ENCODE data around the gene AIG1. TPM values are rescaled to one million over a fixed set of nuclear protein-coding genes. Genes with fewer than 3 reads are reported as not detected.

The AIG1 gene
- total RNA-seq, 2 experiments from 2014 or later, result 0.40 to 0.85 TPM

DNA sequence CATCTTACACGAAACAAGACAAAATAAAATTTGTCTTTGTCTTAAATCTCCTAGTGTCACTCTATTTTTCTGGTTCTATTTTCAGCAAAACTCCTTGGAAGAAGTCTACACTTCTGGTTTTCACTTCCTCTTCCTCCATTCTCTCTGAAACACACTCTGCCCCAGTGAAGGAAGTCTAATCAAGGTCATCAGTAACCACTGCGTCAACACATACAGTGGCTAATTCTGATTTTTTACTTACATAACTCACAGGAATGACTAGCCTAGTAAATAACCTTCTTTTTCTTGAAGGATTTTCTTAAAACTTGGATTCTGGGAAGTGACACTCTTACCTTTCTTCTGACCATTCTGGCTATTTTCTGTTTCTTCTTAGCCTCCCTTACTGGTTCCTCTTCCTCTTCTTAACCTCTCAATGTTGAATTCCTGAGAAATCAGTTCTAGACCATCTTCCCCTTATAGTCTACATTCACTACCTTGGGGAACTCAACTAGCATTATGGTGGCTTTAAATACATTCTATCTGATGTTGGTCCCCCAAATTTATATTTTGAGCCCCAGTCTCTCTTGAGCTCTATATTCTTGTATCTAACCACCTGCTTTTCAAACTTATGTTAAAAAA, 37.5 kb downstream of the AIG1 start:
- Histone ChIP-seq H4K20me1 (ENCODE audit: insufficient read depth, low read length) (no peaks in the 10 kb centered on the region), H3K36me3 (ENCODE audit: insufficient read depth, low read length) (no peaks in the 10 kb centered on the region), H3K79me2 (ENCODE audit: insufficient read depth, low read depth, low read length) (no peaks in the 10 kb centered on the region), H3K4me2 (ENCODE audit: low read length) (no peak overlapping the region), H2AFZ (ENCODE audit: low read length) (no peak overlapping the region), H3K9me2 (ENCODE audit: insufficient read depth, low read length) (no peaks in the 10 kb centered on the region), H3K27ac (ENCODE audit: low read depth, low read length, poor library complexity, severe bottlenecking) (no peak overlapping the region), H3K9me3 (ENCODE audit: low read length) (no peaks in the 10 kb centered on the region), H3K4me3 (ENCODE audit: low read depth, low read length, poor library complexity, severe bottlenecking) (no peak overlapping the region), H3K4me1 (ENCODE audit: insufficient read depth, low read length, poor library complexity, severe bottlenecking) (peaks cover 6% of the 10 kb centered on the region)
- ChIA-PET POLR2A (no interaction called here), CTCF (ENCODE audit: unreplicated experiment) (no interaction called here)
- peak; percentile 6 for DNase-seq (ENCODE audit: low spot score)
- no TSS peak for BruUV-seq (replicated peaks)
- intact Hi-C loops (cut with micrococcal nuclease; ENCODE audit: unreplicated experiment), result no loop called here
- no peak for TF ChIP-seq EZH2phosphoT487 (IDR thresholded peaks at IDR 0.05; ENCODE audit: borderline replicate concordance, low read depth, low read length)
- TF ChIP-seq, protein P1, sequence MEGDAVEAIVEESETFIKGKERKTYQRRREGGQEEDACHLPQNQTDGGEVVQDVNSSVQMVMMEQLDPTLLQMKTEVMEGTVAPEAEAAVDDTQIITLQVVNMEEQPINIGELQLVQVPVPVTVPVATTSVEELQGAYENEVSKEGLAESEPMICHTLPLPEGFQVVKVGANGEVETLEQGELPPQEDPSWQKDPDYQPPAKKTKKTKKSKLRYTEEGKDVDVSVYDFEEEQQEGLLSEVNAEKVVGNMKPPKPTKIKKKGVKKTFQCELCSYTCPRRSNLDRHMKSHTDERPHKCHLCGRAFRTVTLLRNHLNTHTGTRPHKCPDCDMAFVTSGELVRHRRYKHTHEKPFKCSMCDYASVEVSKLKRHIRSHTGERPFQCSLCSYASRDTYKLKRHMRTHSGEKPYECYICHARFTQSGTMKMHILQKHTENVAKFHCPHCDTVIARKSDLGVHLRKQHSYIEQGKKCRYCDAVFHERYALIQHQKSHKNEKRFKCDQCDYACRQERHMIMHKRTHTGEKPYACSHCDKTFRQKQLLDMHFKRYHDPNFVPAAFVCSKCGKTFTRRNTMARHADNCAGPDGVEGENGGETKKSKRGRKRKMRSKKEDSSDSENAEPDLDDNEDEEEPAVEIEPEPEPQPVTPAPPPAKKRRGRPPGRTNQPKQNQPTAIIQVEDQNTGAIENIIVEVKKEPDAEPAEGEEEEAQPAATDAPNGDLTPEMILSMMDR (conservative IDR thresholded peaks at IDR 0.05; ENCODE audit: low read length), result no peak

DNA sequence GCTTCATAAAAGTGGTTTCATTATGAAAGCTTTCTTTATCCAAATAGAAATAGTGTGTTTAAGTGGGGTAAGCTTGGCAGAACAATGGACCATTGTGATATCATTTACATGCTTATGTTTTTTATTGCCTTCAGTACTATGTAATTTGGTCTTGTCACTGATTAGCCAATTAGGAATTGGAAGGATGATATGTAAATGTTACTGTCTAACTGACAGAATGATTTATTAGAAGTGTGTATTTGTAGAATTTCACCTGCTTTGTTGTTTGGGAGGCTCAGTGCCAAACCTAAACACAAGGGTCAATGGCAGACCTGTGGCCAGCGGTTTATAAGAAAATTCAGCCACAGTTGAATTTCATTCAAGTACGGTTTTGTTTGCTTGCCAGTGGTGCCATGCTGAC, 39.0 kb downstream of the AIG1 start:
- intact Hi-C loops (cut with micrococcal nuclease; ENCODE audit: unreplicated experiment), result no loop called here
- Histone ChIP-seq H2AFZ (ENCODE audit: low read length) (no peak overlapping the region), H3K9me3 (ENCODE audit: low read length) (no peaks in the 10 kb centered on the region), H4K20me1 (ENCODE audit: insufficient read depth, low read length) (no peaks in the 10 kb centered on the region), H3K27ac (ENCODE audit: low read depth, low read length, poor library complexity, severe bottlenecking) (no peak overlapping the region), H3K9me2 (ENCODE audit: insufficient read depth, low read length) (no peaks in the 10 kb centered on the region), H3K4me2 (ENCODE audit: low read length) (no peak overlapping the region), H3K36me3 (ENCODE audit: insufficient read depth, low read length) (no peaks in the 10 kb centered on the region), H3K79me2 (ENCODE audit: insufficient read depth, low read depth, low read length) (no peaks in the 10 kb centered on the region), H3K4me3 (ENCODE audit: low read depth, low read length, poor library complexity, severe bottlenecking) (no peak overlapping the region), H3K4me1 (ENCODE audit: insufficient read depth, low read length, poor library complexity, severe bottlenecking) (peaks cover 6% of the 10 kb centered on the region)
- TF ChIP-seq EZH2phosphoT487 (IDR thresholded peaks at IDR 0.05; ENCODE audit: borderline replicate concordance, low read depth, low read length), result no peak
- TF ChIP-seq, protein P1 (conservative IDR thresholded peaks at IDR 0.05; ENCODE audit: low read length), result no peak
- DNase-seq (ENCODE audit: low spot score), result no peak
- BruUV-seq (replicated peaks), result no TSS peak
- ChIA-PET POLR2A (interaction anchor here (1.0 kb wide), 1 partner anchor 323 kb away, joined by 3 read pairs; no protein-coding TSS in a partner anchor), CTCF (ENCODE audit: unreplicated experiment) (no interaction called here)

DNA sequence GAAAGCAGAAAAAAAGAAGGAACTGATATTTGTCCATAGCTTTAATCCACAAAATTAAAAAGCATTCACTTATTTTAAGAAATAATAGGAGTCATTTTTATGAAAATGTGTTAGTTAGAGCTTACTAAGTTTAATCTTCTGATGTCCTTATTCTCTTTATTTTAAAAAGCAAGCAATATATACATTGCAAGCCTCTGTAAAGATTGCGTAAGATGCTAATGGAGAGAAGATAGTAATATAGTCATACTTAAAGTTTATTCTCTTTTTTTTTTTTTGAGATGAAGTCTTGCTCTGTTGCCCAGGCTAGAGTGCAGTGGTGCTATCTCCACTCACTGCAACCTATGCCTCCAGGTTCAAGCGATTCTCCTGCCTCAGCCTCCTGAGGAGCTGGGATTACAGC, 39.7 kb downstream of the AIG1 start:
- H4K20me1 ChIP-seq (ENCODE audit: insufficient read depth, low read length), result no peaks in the 10 kb centered on the region
- no peaks in the 10 kb centered on the region for H3K79me2 ChIP-seq (ENCODE audit: insufficient read depth, low read depth, low read length)
- no peak overlapping the region for H3K4me2 ChIP-seq (ENCODE audit: low read length)
- H2AFZ ChIP-seq (ENCODE audit: low read length), result no peak overlapping the region
- H3K36me3 ChIP-seq (ENCODE audit: insufficient read depth, low read length), result no peaks in the 10 kb centered on the region
- intact Hi-C loops (cut with micrococcal nuclease; ENCODE audit: unreplicated experiment), result no loop called here
- POLR2A ChIA-PET, result interaction anchor here (0.7 to 1.0 kb wide), 2 partner anchors 10 to 25 kb away, joined by 3 read pairs; no protein-coding TSS in a partner anchor
- no peak for DNase-seq (ENCODE audit: low spot score)
- no TSS peak for BruUV-seq (replicated peaks)
- CTCF ChIA-PET (ENCODE audit: unreplicated experiment), result no interaction called here
- TF ChIP-seq, protein P1 (conservative IDR thresholded peaks at IDR 0.05; ENCODE audit: low read length), result no peak
- TF ChIP-seq EZH2phosphoT487 (IDR thresholded peaks at IDR 0.05; ENCODE audit: borderline replicate concordance, low read depth, low read length), result no peak
- H3K4me3 ChIP-seq (ENCODE audit: low read depth, low read length, poor library complexity, severe bottlenecking), result no peak overlapping the region
- H3K4me1 ChIP-seq (ENCODE audit: insufficient read depth, low read length, poor library complexity, severe bottlenecking), result peaks cover 6% of the 10 kb centered on the region
- H3K9me3 ChIP-seq (ENCODE audit: low read length), result no peaks in the 10 kb centered on the region
- H3K27ac ChIP-seq (ENCODE audit: low read depth, low read length, poor library complexity, severe bottlenecking), result no peak overlapping the region
- no peaks in the 10 kb centered on the region for H3K9me2 ChIP-seq (ENCODE audit: insufficient read depth, low read length)
